HG02642 (cell line): Measurements from ENCODE around the gene KRT24.

ENCODE experiments used
- ATAC-seq: cut with Tn5 transposase; IDR thresholded peaks from one replicate; pipeline ENCODE4 v1.9.1; 2021; ENCODE audit warnings: mild to moderate bottlenecking; ENCODE audit not compliant: unreplicated experiment, poor library complexity

KRT24 gene

GRCh38 chr17:40695874-40696472 lies 7.6 kb downstream of the KRT24 start:
- ATAC-seq = no peak

GRCh38 chr17:40694584-40694983 lies 9.0 kb downstream of the KRT24 start:
- ATAC-seq = no peak

DNA sequence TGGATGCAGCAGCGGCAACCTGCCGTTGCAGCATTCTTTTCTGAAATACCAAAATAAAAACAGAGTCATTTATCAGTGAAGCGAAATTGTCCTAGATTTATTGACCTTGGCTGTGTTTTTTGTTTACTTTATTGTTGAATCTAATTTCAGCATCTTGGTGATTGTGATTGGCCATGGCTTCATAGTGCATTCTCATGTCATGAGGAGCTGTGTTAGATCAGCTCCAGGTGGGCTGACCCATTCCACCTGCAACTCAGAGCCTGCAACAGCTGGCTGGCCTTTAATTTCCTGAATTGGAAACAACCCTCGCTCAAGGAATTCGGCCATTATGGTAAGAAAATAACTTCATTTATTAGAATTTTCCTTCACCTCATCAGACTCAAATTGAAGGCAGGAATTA lies 16.4 kb downstream of the KRT24 start:
- ATAC-seq = no peak

DNA sequence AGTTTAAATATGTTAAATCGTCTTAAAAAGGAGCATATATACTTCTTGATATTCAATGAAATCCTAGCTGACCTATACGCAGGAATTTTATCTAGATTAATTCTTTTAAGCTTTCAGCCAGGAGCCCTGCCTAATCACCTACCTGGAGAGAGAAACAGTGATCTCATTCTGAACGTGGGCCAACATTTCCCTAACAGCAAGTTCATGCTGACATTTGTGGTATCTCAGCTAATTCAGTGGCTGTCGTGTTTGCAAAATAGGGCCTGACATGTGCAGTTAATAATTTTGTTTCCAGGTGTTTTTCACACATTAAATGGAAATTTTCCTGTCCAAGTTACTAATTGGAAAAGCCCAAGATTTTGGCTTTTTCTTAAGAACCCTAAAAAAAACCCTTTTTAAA lies 17.4 kb downstream of the KRT24 start:
- ATAC-seq = no peak

DNA sequence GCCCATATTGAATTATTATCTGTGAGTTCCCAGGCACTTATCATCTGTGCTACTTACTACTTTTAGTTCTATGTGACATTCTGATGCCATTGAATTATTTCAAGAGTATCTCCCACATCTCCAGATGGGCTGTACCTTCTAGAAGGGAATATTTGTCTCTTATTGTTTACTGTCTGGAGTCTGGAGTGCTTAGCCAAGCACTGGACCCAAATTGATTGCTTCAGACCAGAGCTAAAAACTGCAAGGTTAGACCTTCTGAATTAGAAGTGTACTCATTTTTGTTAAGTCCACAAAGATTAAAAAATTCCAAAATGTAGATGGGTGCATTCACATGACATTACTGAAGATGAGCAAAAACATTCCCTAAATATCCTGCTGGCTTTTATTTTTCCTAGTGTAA lies 22.6 kb downstream of the KRT24 start:
- no peak for ATAC-seq

GRCh38 chr17:40679523-40679907 lies 24.0 kb downstream of the KRT24 start:
- no peak for ATAC-seq

- ATAC-seq = no peak
Observed at GRCh38 chr17:40678902-40679522, 24.5 kb downstream of the KRT24 start.

- no peak for ATAC-seq
Observed at GRCh38 chr17:40675905-40676304, 27.6 kb downstream of the KRT24 start.

DNA sequence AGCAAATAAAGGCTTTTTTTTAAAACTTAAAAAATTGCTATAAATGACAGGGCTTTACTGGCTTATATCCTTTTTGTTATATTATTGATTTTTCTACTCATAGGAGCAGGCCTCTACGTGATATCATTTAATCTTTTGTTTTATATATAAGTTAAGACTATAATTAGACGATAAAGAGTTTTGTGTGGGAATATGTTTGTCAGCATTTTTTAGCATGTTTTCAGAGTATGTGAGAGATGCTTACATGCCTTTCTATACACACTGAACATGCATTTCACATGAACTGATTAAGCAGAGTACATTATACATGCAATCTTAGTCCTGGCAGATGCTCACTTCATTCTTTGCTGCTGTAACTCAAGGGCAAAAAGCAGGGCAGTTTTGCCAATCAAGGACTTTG lies 30.9 kb downstream of the KRT24 start:
- no peak for ATAC-seq

DNA sequence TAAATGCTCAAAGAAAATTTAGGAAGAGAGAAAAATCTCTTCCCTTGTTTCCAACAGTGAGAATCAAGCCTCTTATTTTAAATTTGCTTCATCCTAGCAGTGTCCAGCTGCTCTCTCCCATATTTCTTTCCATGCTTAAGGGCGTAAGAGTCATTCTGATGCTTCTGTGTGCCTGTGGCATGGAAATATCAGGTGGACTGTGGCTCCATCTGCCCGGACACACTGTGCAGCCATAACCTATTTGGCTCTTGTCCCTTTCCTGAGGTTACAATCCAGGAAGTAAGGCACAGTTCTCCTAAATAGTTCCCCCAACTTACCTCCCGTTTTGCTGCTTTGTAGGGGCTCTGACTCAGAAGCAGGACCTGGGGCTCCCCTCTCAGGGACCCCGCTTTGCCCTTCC lies 32.3 kb downstream of the KRT24 start:
- no peak for ATAC-seq

GRCh38 chr17:40666331-40666730 lies 37.2 kb downstream of the KRT24 start:
- no peak for ATAC-seq

DNA sequence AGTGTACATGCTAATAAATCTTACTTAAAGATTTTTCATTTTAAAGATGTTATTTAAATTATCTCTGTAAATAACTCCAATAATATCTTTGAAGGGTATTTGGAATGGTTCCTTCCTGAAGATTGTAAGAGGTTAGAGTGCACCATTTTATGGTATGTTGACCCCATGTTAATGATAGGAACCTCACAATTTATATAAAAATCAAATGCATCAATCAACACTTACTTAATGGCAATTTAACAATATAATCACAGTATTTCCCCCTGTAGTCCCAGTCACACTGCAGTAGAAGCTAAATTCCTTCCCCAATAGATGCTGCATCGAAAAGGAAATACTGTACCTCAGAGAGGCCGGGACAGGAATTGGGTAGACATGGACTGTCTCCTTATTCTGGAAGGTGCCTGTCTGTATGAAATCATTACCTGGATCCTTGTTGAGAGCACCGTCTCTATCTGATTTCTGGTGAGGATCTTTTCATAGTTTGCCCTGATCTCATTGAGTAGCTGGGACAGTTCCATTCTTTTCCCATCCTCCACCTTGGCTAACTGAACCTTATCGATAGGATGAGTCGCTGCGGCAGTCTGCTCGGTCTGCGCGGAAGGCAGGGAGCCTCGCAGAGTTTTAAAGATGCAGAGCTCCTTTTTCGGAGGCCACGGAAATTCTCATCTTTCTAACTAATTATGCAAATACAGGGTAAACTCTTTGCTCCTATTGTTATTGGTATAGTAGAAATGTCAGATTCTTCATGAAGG lies 38.8 kb downstream of the KRT24 start, which contains the start of gene KRT222:
Gene KRT222, minus strand, starts transcription at position 596 of the 752 bp plus-strand sequence. Its CDS starts 78 bp downstream, at position 518.
- ATAC-seq = no peak

GRCh38 chr17:40663252-40663651 lies 40.3 kb downstream of the KRT24 start:
- ATAC-seq = no peak

GRCh38 chr17:40659911-40660310 lies 43.6 kb downstream of the KRT24 start:
- no peak for ATAC-seq

DNA sequence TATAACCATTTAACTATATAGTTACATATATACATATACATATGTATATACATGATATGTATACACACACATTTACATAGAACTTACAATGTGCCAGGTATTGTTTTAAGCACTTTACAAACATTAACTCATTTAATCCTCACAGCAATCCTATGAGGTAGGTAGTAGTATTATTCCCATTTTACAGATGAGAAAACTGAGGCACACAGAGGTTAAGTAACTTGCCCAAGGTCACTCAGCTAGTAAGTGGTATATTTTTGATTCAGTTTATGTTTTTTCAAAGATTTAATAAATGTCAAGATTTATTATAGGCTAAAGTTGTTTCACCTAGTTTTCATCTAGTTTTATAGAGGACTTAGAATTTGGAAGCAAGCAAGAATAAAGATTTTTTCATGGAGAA lies 45.2 kb downstream of the KRT24 start:
- ATAC-seq = no peak

GRCh38 chr17:40651939-40652338 lies 51.6 kb downstream of the KRT24 start:
- no peak for ATAC-seq

- no peak for ATAC-seq
Observed at GRCh38 chr17:40648384-40648968, 55.1 kb downstream of the KRT24 start.
